Measurements from ENCODE around the gene RNPEPL1. TPM values are rescaled to one million over a fixed set of nuclear protein-coding genes. Genes with fewer than 3 reads are reported as not detected.

The RNPEPL1 gene
- total RNA-seq, 1 donor from 2014 or later = 15.7 TPM

- Histone ChIP-seq H3K9ac (ENCODE audit: low read depth in 1 of 3, low read length in 3 of 3) (peak overlapping the region in 1 of 3 donors; percentile 8), H3K9me3 (ENCODE audit: control insufficient read depth in 3 of 3, low read length in 3 of 3) (no peaks in the 10 kb centered on the region), H3K4me1 (ENCODE audit: control insufficient read depth in 3 of 3, insufficient read depth in 3 of 3, low read length in 3 of 3) (peaks cover 33 to 44% (median 40%) of the 10 kb centered on the region in 3 donors), H3K27ac (ENCODE audit: low read depth, low read length) (no peak overlapping the region), H3K36me3 (ENCODE audit: control insufficient read depth in 3 of 3, insufficient read depth in 3 of 3, low read length in 3 of 3) (peaks cover 7 to 20% (median 11%) of the 10 kb centered on the region in 3 donors), H3K4me3 (ENCODE audit: low read length in 3 of 3) (no peak overlapping the region), H3K27me3 (ENCODE audit: control insufficient read depth in 3 of 3, insufficient read depth in 3 of 3, low read length in 3 of 3) (no peaks in the 10 kb centered on the region)
Measured at GRCh38 chr2:240570531-240571313, 2.4 kb downstream of the RNPEPL1 start.

- no peak overlapping the region for H3K4me3 ChIP-seq (ENCODE audit: low read length in 3 of 3)
- H3K36me3 ChIP-seq (ENCODE audit: control insufficient read depth in 3 of 3, insufficient read depth in 3 of 3, low read length in 3 of 3) = peaks cover 11 to 20% (median 15%) of the 10 kb centered on the region in 3 donors
Measured at GRCh38 chr2:240571314-240571973, 3.2 kb downstream of the RNPEPL1 start.

GRCh38 chr2:240572141-240573031, 4.1 kb downstream of the RNPEPL1 start:
- Histone ChIP-seq H3K4me1 (ENCODE audit: control insufficient read depth in 3 of 3, insufficient read depth in 3 of 3, low read length in 3 of 3) (peaks cover 18 to 29% (median 25%) of the 10 kb centered on the region in 3 donors), H3K27ac (ENCODE audit: low read depth, low read length) (no peak overlapping the region), H3K4me3 (ENCODE audit: low read length in 3 of 3) (no peak overlapping the region), H3K9ac (ENCODE audit: low read depth in 1 of 3, low read length in 3 of 3) (no peak overlapping the region), H3K27me3 (ENCODE audit: control insufficient read depth in 3 of 3, insufficient read depth in 3 of 3, low read length in 3 of 3) (no peaks in the 10 kb centered on the region), H3K9me3 (ENCODE audit: control insufficient read depth in 3 of 3, low read length in 3 of 3) (no peaks in the 10 kb centered on the region), H3K36me3 (ENCODE audit: control insufficient read depth in 3 of 3, insufficient read depth in 3 of 3, low read length in 3 of 3) (peaks cover 12 to 27% (median 20%) of the 10 kb centered on the region in 3 donors)

More at GRCh38 chr2:240571314-240571973, 3.2 kb downstream of the RNPEPL1 start:
- H3K27me3 ChIP-seq (ENCODE audit: control insufficient read depth in 3 of 3, insufficient read depth in 3 of 3, low read length in 3 of 3) = no peaks in the 10 kb centered on the region
- H3K9ac ChIP-seq (ENCODE audit: low read depth in 1 of 3, low read length in 3 of 3) = peak overlapping the region in 1 of 3 donors; percentile 8
- peaks cover 27 to 38% (median 34%) of the 10 kb centered on the region in 3 donors for H3K4me1 ChIP-seq (ENCODE audit: control insufficient read depth in 3 of 3, insufficient read depth in 3 of 3, low read length in 3 of 3)
- no peaks in the 10 kb centered on the region for H3K9me3 ChIP-seq (ENCODE audit: control insufficient read depth in 3 of 3, low read length in 3 of 3)
- no peak overlapping the region for H3K27ac ChIP-seq (ENCODE audit: low read depth, low read length)

- H3K9me3 ChIP-seq (ENCODE audit: control insufficient read depth in 3 of 3, low read length in 3 of 3) = no peaks in the 10 kb centered on the region
- no peak overlapping the region for H3K27ac ChIP-seq (ENCODE audit: low read depth, low read length)
- no peak overlapping the region for H3K4me3 ChIP-seq (ENCODE audit: low read length in 3 of 3)
- H3K9ac ChIP-seq (ENCODE audit: low read depth in 1 of 3, low read length in 3 of 3) = no peak overlapping the region
- peaks cover 16 to 32% (median 20%) of the 10 kb centered on the region in 3 donors for H3K36me3 ChIP-seq (ENCODE audit: control insufficient read depth in 3 of 3, insufficient read depth in 3 of 3, low read length in 3 of 3)
- no peaks in the 10 kb centered on the region for H3K27me3 ChIP-seq (ENCODE audit: control insufficient read depth in 3 of 3, insufficient read depth in 3 of 3, low read length in 3 of 3)
- H3K4me1 ChIP-seq (ENCODE audit: control insufficient read depth in 3 of 3, insufficient read depth in 3 of 3, low read length in 3 of 3) = peaks cover 14 to 23% (median 19%) of the 10 kb centered on the region in 3 donors
Measured at GRCh38 chr2:240573071-240573515, 4.8 kb downstream of the RNPEPL1 start.

- H3K27ac ChIP-seq (ENCODE audit: low read depth, low read length) = no peak overlapping the region
- no peak overlapping the region for H3K9ac ChIP-seq (ENCODE audit: low read depth in 1 of 3, low read length in 3 of 3)
- no peaks in the 10 kb centered on the region for H3K9me3 ChIP-seq (ENCODE audit: control insufficient read depth in 3 of 3, low read length in 3 of 3)
- peaks cover 14 to 23% (median 19%) of the 10 kb centered on the region in 3 donors for H3K4me1 ChIP-seq (ENCODE audit: control insufficient read depth in 3 of 3, insufficient read depth in 3 of 3, low read length in 3 of 3)
- no peaks in the 10 kb centered on the region for H3K27me3 ChIP-seq (ENCODE audit: control insufficient read depth in 3 of 3, insufficient read depth in 3 of 3, low read length in 3 of 3)
- H3K4me3 ChIP-seq (ENCODE audit: low read length in 3 of 3) = no peak overlapping the region
- H3K36me3 ChIP-seq (ENCODE audit: control insufficient read depth in 3 of 3, insufficient read depth in 3 of 3, low read length in 3 of 3) = peaks cover 16 to 34% (median 20%) of the 10 kb centered on the region in 3 donors
Measured at GRCh38 chr2:240573516-240574385, 5.5 kb downstream of the RNPEPL1 start.

GRCh38 chr2:240574386-240575100, 6.3 kb downstream of the RNPEPL1 start:
- H3K36me3 ChIP-seq (ENCODE audit: control insufficient read depth in 3 of 3, insufficient read depth in 3 of 3, low read length in 3 of 3) = peaks cover 16 to 34% (median 20%) of the 10 kb centered on the region in 3 donors
- peaks cover 10 to 19% (median 13%) of the 10 kb centered on the region in 3 donors for H3K4me1 ChIP-seq (ENCODE audit: control insufficient read depth in 3 of 3, insufficient read depth in 3 of 3, low read length in 3 of 3)
- H3K27ac ChIP-seq (ENCODE audit: low read depth, low read length) = no peak overlapping the region
- no peaks in the 10 kb centered on the region for H3K9me3 ChIP-seq (ENCODE audit: control insufficient read depth in 3 of 3, low read length in 3 of 3)
- no peak overlapping the region for H3K4me3 ChIP-seq (ENCODE audit: low read length in 3 of 3)
- H3K27me3 ChIP-seq (ENCODE audit: control insufficient read depth in 3 of 3, insufficient read depth in 3 of 3, low read length in 3 of 3) = no peaks in the 10 kb centered on the region
- H3K9ac ChIP-seq (ENCODE audit: low read depth in 1 of 3, low read length in 3 of 3) = no peak overlapping the region

GRCh38 chr2:240575101-240575965, 7.0 kb downstream of the RNPEPL1 start:
- Histone ChIP-seq H3K4me3 (ENCODE audit: low read length in 3 of 3) (no peak overlapping the region), H3K9ac (ENCODE audit: low read depth in 1 of 3, low read length in 3 of 3) (no peak overlapping the region), H3K27ac (ENCODE audit: low read depth, low read length) (no peak overlapping the region), H3K9me3 (ENCODE audit: control insufficient read depth in 3 of 3, low read length in 3 of 3) (no peaks in the 10 kb centered on the region), H3K27me3 (ENCODE audit: control insufficient read depth in 3 of 3, insufficient read depth in 3 of 3, low read length in 3 of 3) (no peaks in the 10 kb centered on the region), H3K36me3 (ENCODE audit: control insufficient read depth in 3 of 3, insufficient read depth in 3 of 3, low read length in 3 of 3) (peaks cover 16 to 34% (median 20%) of the 10 kb centered on the region in 3 donors), H3K4me1 (ENCODE audit: control insufficient read depth in 3 of 3, insufficient read depth in 3 of 3, low read length in 3 of 3) (peaks cover 10 to 19% (median 12%) of the 10 kb centered on the region in 3 donors)

GRCh38 chr2:240576036-240576435, 7.8 kb downstream of the RNPEPL1 start:
- no peak overlapping the region for H3K27ac ChIP-seq (ENCODE audit: low read depth, low read length)
- H3K27me3 ChIP-seq (ENCODE audit: control insufficient read depth in 3 of 3, insufficient read depth in 3 of 3, low read length in 3 of 3) = no peaks in the 10 kb centered on the region
- peaks cover 16 to 34% (median 20%) of the 10 kb centered on the region in 3 donors for H3K36me3 ChIP-seq (ENCODE audit: control insufficient read depth in 3 of 3, insufficient read depth in 3 of 3, low read length in 3 of 3)
- no peak overlapping the region for H3K4me3 ChIP-seq (ENCODE audit: low read length in 3 of 3)
- H3K9me3 ChIP-seq (ENCODE audit: control insufficient read depth in 3 of 3, low read length in 3 of 3) = peaks cover 0 to 2% (median 0%) of the 10 kb centered on the region in 3 donors
- no peak overlapping the region for H3K9ac ChIP-seq (ENCODE audit: low read depth in 1 of 3, low read length in 3 of 3)
- peaks cover 9 to 18% (median 9%) of the 10 kb centered on the region in 3 donors for H3K4me1 ChIP-seq (ENCODE audit: control insufficient read depth in 3 of 3, insufficient read depth in 3 of 3, low read length in 3 of 3)
